Mesenchymal stem cell (in vitro differentiated cells and primary cell): ENCODE data around the gene ACVRL1.

Source experiments
- DNase-seq: peaks from one replicate; pipeline ENCODE4 v3.0.0-alpha.2; 2013
- H2AFZ ChIP-seq: one replicate; pipeline ENCODE4 v1.6.1; 2013; ENCODE audit warnings: low read depth, mild to moderate bottlenecking, control low read depth, inconsistent platforms, low read length, moderate library complexity
- H2AK5ac ChIP-seq: 2 replicates; pipeline ENCODE4 v1.6.1; 2013; ENCODE audit warnings: low read length, moderate library complexity, mild to moderate bottlenecking, inconsistent platforms; ENCODE audit not compliant: severe bottlenecking
- H2BK120ac ChIP-seq: one replicate; pipeline ENCODE4 v1.6.1; 2013; ENCODE audit warnings: low read depth, mild to moderate bottlenecking, inconsistent platforms, low read length, moderate library complexity
- H2BK12ac ChIP-seq, 2 experiments: one replicate each; pipeline ENCODE4 v1.6.1; 2013; ENCODE audit warnings: inconsistent platforms in 2 of 2, low read length in 2 of 2, mild to moderate bottlenecking in 2 of 2, moderate library complexity in 2 of 2, control low read depth in 1 of 2
- H2BK15ac ChIP-seq: one replicate; pipeline ENCODE4 v1.6.1; 2013; ENCODE audit warnings: mild to moderate bottlenecking, low read depth, inconsistent platforms; ENCODE audit not compliant: poor library complexity, severe bottlenecking
- H2BK5ac ChIP-seq: 2 replicates; pipeline ENCODE4 v1.6.1; 2013; ENCODE audit warnings: low read depth, mild to moderate bottlenecking, low read length, control low read depth, inconsistent platforms; ENCODE audit not compliant: poor library complexity, severe bottlenecking
- H3K14ac ChIP-seq, 2 experiments: one replicate each; pipeline ENCODE4 v1.6.1; 2013; ENCODE audit warnings: inconsistent platforms in 2 of 2, low read length in 2 of 2, control low read depth in 1 of 2, mild to moderate bottlenecking in 1 of 2, moderate library complexity in 1 of 2
- H3K18ac ChIP-seq, 2 experiments: one replicate each; pipeline ENCODE4 v1.6.1; 2013; ENCODE audit warnings: inconsistent platforms in 2 of 2, low read length in 2 of 2, control low read depth in 1 of 2, low read depth in 1 of 2, mild to moderate bottlenecking in 1 of 2
- H3K23ac ChIP-seq, 2 experiments: one replicate each; pipeline ENCODE4 v1.6.1; 2013; ENCODE audit warnings: inconsistent platforms in 2 of 2, low read length in 2 of 2, mild to moderate bottlenecking in 2 of 2, moderate library complexity in 2 of 2, control low read depth in 1 of 2
- H3K27ac ChIP-seq: 2 replicates; pipeline ENCODE4 v1.5.1; 2013; ENCODE audit warnings: mild to moderate bottlenecking, moderate library complexity, low read length, control low read depth, inconsistent platforms; ENCODE audit not compliant: poor library complexity, severe bottlenecking
- H3K27me3 ChIP-seq, 2 experiments: 2 replicates each; pipeline versions ENCODE4 v1.6.1 to v1.7.0; 2013; ENCODE audit warnings: low read length in 2 of 2, mild to moderate bottlenecking in 2 of 2, moderate library complexity in 2 of 2, control low read depth in 1 of 2, inconsistent platforms in 1 of 2; ENCODE audit not compliant: control insufficient read depth in 1 of 2, insufficient read depth in 1 of 2
- H3K36me3 ChIP-seq, 2 experiments: 2 replicates each; pipeline versions ENCODE4 v1.6.1 to v1.7.0; 2013; ENCODE audit warnings: low read length in 2 of 2, control low read depth in 1 of 2, inconsistent platforms in 1 of 2, low read depth in 1 of 2, mild to moderate bottlenecking in 1 of 2; ENCODE audit not compliant: insufficient read depth in 2 of 2, control insufficient read depth in 1 of 2
- H3K4ac ChIP-seq, 2 experiments: one replicate each; pipeline ENCODE4 v1.6.1; 2013; ENCODE audit warnings: inconsistent platforms in 2 of 2, low read length in 2 of 2, mild to moderate bottlenecking in 2 of 2, moderate library complexity in 2 of 2, control low read depth in 1 of 2, low read depth in 1 of 2
- H3K4me1 ChIP-seq: 2 replicates; pipeline ENCODE4 v1.6.1; 2013; ENCODE audit warnings: low read depth, low read length, control low read depth; ENCODE audit not compliant: control insufficient read depth, insufficient read depth
- H3K4me2 ChIP-seq: 2 replicates; pipeline ENCODE4 v1.6.1; 2013; ENCODE audit warnings: low read length, mild to moderate bottlenecking, inconsistent platforms; ENCODE audit not compliant: poor library complexity, severe bottlenecking
- H3K4me3 ChIP-seq, 2 experiments: 2 replicates each; pipeline versions ENCODE4 v1.5.1 to v1.7.0; 2013; ENCODE audit warnings: low read length in 2 of 2, mild to moderate bottlenecking in 2 of 2, control low read depth in 1 of 2, low read depth in 1 of 2; ENCODE audit not compliant: insufficient read depth in 1 of 2
- H3K79me1 ChIP-seq: replicated peaks from 2 replicates; pipeline ENCODE4 v1.6.1; 2013; ENCODE audit warnings: mild to moderate bottlenecking, control low read depth, low read length, inconsistent platforms; ENCODE audit not compliant: poor library complexity, severe bottlenecking
- H3K9ac ChIP-seq: 2 replicates; pipeline ENCODE4 v1.7.0; 2013; ENCODE audit warnings: mild to moderate bottlenecking, low read length, moderate library complexity
- H3K9me3 ChIP-seq: 2 replicates; pipeline ENCODE4 v1.7.0; 2013; ENCODE audit warnings: mild to moderate bottlenecking, low read length; ENCODE audit not compliant: control insufficient read depth
- H4K8ac ChIP-seq: one replicate; pipeline ENCODE4 v1.6.1; 2013; ENCODE audit warnings: inconsistent platforms, mild to moderate bottlenecking, low read length, moderate library complexity
- H4K91ac ChIP-seq: one replicate; pipeline ENCODE4 v1.6.1; 2013; ENCODE audit warnings: mild to moderate bottlenecking, low read length, inconsistent platforms
- WGBS: methylation state at CpG from one replicate; pipeline ENCODE4 v1.1.7; 2013; ENCODE audit warnings: mixed read lengths; 5-methylcytosine and 5-hydroxymethylcytosine counted together

Gene ACVRL1

DNA sequence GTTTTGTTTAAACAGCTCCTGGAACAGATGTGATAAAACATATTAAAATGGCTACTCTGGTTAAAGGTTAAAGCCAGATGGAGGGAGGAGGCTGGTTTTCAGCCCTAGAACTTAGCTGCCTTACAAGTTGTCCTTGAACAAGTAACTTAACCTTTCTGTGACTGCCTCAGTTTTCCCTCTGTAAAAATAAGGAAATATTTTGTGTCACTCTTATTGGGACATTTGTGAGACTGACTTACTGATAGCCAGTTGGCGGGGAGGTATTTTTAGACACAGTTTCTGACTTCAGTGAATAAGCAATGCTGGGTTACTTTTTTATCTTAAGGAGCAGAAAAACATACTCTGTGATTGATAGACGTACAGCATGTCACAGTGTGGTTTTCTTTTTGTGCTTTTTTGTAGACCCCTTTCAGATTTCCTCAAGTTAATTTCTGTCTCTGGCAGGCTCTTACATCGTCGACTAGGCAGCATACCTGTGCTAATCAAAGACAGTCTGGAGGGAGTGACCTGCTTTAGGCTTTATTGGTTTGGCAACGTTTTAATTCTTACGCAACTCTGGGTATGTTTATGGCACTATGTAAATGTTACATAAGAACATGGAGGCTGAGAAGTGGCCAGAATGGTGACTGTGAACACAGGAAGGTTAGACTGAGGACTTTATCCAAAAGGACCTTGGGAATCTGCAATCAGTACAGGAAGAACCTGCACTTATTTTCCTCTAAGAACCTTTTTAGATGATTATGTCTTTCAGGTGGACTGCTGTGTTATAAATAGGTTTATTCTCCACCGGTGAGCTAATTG lies 47.5 kb downstream of the ACVRL1 start:
- Histone ChIP-seq H2AFZ (no peak overlapping the region), H2BK120ac (no peak overlapping the region), H2AK5ac (no peak overlapping the region), H3K27ac (no peak overlapping the region), H3K4me2 (no peak overlapping the region), H3K4me3 (peak overlapping the region in 1 of 2 experiments; percentile 91), H3K14ac (no peak overlapping the region), H3K18ac (no peak overlapping the region), H2BK15ac (no peak overlapping the region), H4K8ac (no peak overlapping the region), H3K23ac (no peak overlapping the region), H3K4ac (no peak overlapping the region), H4K91ac (no peak overlapping the region), H2BK5ac (no peak overlapping the region), H2BK12ac (no peak overlapping the region), H3K79me1 (peaks cover 25% of the 10 kb centered on the region), H3K9me3 (no peaks in the 10 kb centered on the region), H3K27me3 (peaks cover 0 to 5% of the 10 kb centered on the region in 2 experiments), H3K9ac (peak overlapping the region; percentile 98), H3K36me3 (peaks cover 2 to 4% of the 10 kb centered on the region in 2 experiments), H3K4me1 (peaks cover 9% of the 10 kb centered on the region)
- no peak for DNase-seq
- 84% methylated on average over 7 of the region's 7 CpGs for WGBS

- H3K9me3 ChIP-seq: no peaks in the 10 kb centered on the region
- no peak overlapping the region for H3K18ac ChIP-seq
- peaks cover 9% of the 10 kb centered on the region for H3K4me1 ChIP-seq
- H2BK5ac ChIP-seq: no peak overlapping the region
- H2BK12ac ChIP-seq: no peak overlapping the region
- H3K27me3 ChIP-seq: no peaks in the 10 kb centered on the region
- H3K23ac ChIP-seq: no peak overlapping the region
- peaks cover 4 to 11% of the 10 kb centered on the region in 2 experiments for H3K36me3 ChIP-seq
- no peak overlapping the region for H3K9ac ChIP-seq
- no peak overlapping the region for H4K91ac ChIP-seq
- H4K8ac ChIP-seq: no peak overlapping the region
- H3K79me1 ChIP-seq: peaks cover 28% of the 10 kb centered on the region
- H2BK120ac ChIP-seq: no peak overlapping the region
- H3K4me2 ChIP-seq: no peak overlapping the region
- 100% methylated on average over 1 of the region's 1 CpG for WGBS
- H2BK15ac ChIP-seq: no peak overlapping the region
- no peak overlapping the region for H3K14ac ChIP-seq
- H3K4me3 ChIP-seq: no peak overlapping the region
- no peak overlapping the region for H2AK5ac ChIP-seq
- H3K27ac ChIP-seq: no peak overlapping the region
- H2AFZ ChIP-seq: no peak overlapping the region
- no peak for DNase-seq
- H3K4ac ChIP-seq: no peak overlapping the region
Observed at GRCh38 chr12:51955702-51956101, 48.4 kb downstream of the ACVRL1 start.

GRCh38 chr12:51958542-51958941 lies 51.2 kb downstream of the ACVRL1 start:
- Histone ChIP-seq H3K36me3 (peaks cover 4 to 27% of the 10 kb centered on the region in 2 experiments), H2BK5ac (no peak overlapping the region), H2AK5ac (no peak overlapping the region), H2BK120ac (no peak overlapping the region), H4K91ac (no peak overlapping the region), H3K9ac (no peak overlapping the region), H3K4ac (no peak overlapping the region), H3K9me3 (no peaks in the 10 kb centered on the region), H2BK12ac (no peak overlapping the region), H3K27me3 (no peaks in the 10 kb centered on the region), H3K4me3 (no peak overlapping the region), H2AFZ (no peak overlapping the region), H3K4me2 (no peak overlapping the region), H4K8ac (no peak overlapping the region), H3K23ac (no peak overlapping the region), H3K18ac (no peak overlapping the region), H3K14ac (no peak overlapping the region), H3K27ac (no peak overlapping the region), H3K79me1 (peaks cover 26% of the 10 kb centered on the region), H2BK15ac (no peak overlapping the region), H3K4me1 (no peaks in the 10 kb centered on the region)
- no peak for DNase-seq
- 97% methylated on average over 13 of the region's 13 CpGs for WGBS

DNA sequence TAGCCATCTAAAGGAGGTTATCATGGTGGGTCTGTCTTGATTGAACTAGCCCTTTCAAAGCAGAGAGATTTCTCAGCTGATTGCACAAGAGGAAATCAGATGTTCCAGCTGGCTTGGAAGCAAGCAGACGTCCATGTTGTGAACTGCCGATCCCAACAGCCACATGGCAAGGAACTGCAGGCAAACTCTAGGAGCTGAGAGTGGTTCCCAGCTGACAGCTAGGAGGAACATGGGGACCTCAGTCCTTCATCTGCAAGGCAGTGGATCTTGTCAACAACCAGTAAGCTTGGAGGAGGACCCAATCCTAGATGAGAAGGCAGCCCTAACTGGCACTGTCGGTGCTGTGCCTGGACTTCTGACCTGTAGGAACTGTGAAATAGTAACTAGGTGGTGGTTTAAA lies 51.9 kb downstream of the ACVRL1 start:
- Histone ChIP-seq H3K27ac (no peak overlapping the region), H3K14ac (no peak overlapping the region), H3K36me3 (peaks cover 4 to 33% of the 10 kb centered on the region in 2 experiments), H3K4ac (no peak overlapping the region), H3K4me2 (no peak overlapping the region), H3K9me3 (no peaks in the 10 kb centered on the region), H2AK5ac (no peak overlapping the region), H3K4me1 (no peaks in the 10 kb centered on the region), H3K23ac (peak overlapping the region in 1 of 2 experiments; percentile 9), H3K4me3 (peak overlapping the region in 1 of 2 experiments; percentile 61), H4K8ac (no peak overlapping the region), H3K79me1 (peaks cover 28% of the 10 kb centered on the region), H3K9ac (peak overlapping the region; percentile 46), H2AFZ (no peak overlapping the region), H4K91ac (no peak overlapping the region), H2BK120ac (no peak overlapping the region), H2BK5ac (no peak overlapping the region), H2BK15ac (no peak overlapping the region), H2BK12ac (no peak overlapping the region), H3K27me3 (no peaks in the 10 kb centered on the region), H3K18ac (peak overlapping the region in 1 of 2 experiments; percentile 62)
- WGBS: 81% methylated on average over 3 of the region's 3 CpGs
- DNase-seq: no peak
